Fibroblast of peridontal ligament (primary cell): ENCODE data around the gene AIF1L.

Experiments used
- DNase-seq: peaks from one replicate; pipeline ENCODE4 v3.0.0-alpha.2; 2010; ENCODE audit errors: extremely low read depth

AIF1L gene

DNA sequence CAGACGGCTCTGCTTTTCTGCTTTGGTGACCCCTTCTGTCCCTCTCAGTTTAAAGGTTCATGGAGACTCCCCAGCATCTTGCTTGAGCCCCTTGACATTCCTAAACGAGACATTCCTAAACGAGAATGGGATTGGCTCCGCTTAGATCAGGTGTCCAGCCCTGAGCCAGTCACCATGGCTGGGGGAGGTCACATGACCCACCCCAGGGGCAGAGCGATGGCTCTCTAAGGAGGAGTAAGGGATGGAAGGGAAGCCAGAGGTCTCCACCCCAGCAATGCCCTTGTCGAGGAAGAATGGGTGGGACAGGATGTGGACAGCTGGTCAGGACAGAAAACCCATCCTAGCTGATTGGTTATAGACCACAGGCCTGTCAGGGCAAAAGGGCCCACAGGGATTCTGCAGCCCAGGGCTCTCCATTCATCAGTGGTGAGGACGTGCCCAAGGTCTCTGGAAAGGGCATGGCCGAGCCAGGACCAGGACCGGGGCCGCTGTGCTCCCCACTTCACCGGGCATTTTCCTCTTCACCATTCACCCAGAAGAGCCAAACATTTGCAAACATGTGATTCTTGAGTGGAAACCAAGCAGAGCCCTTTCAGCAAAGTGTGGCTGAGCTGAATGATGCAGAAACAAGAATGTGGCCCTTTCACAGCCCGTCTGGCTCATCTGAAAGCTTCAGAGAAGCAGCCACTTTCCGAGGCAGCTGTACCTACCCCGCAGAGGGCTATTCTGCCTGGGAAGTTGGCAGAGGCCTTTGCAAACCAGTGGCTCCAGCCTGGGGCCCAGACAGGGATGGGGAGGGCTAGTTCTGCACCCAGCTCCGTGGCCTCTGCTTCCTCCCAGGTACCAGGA, 19.8 kb upstream of the AIF1L start:
- DNase-seq = no peak

DNA sequence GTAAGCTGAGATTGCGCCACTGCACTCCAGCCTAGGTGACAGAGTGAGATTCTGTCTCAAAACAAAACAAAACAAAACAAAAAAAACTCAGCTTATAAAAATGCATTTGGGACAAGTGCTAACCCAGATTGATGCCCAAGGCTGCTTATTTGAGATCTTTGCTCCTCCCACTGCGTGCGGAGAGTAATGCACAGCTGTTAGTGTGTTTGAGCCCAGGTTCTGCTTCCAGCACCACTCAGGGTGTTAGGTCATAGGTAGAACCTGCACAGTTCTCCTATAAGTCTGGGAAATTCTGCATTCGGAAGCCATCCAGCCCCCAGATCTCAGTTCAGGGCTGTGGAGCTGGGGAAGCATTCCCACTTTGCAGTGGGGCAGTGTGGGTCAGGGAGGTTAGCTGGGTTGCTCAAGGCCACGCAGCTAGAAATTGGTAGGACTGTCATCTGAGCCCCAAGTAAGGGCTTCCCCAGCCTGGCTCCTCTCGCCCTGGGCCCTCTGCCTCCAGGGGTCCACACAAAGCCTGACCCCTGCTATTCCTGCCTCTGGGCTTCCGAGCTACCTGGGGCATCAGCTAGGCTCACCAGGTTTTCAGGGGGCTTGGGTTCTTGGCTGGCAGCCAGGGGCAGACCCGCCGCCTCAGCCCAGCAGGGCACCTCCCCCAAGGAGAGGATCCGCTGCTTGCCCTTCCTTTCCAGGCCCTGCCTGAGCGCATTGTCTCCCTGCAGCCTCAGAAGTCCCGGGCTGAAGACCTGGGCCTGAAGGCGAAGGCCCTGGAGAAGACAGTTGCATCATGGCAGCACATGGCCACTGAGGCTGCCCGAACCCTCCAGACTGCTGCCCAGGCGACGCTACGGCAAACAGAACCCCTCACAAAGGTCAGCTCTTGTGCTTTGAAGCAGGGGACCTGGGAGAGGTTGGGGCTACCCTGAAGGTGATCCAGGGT, 17.6 kb upstream of the AIF1L start:
- no peak for DNase-seq

DNA sequence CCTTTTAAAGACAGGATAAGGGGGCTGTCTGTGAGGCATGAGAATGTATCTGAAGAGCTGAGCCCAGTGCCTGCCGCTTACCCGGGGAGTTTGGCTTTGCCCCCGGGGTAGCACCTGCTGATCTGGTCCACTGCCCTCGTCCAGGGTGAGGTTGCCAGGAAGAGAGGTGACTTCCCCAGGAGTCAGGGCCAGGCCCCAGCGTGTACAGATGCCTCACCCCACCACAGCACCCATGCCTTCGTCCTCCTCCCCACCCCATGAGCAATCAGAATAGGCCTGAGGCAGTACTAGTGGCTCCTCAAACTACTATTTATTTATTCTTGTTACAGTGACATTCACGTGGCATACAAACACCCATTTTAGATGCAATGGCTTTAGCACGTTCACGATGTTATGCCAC, 15.7 kb upstream of the AIF1L start:
- DNase-seq = no peak

DNA sequence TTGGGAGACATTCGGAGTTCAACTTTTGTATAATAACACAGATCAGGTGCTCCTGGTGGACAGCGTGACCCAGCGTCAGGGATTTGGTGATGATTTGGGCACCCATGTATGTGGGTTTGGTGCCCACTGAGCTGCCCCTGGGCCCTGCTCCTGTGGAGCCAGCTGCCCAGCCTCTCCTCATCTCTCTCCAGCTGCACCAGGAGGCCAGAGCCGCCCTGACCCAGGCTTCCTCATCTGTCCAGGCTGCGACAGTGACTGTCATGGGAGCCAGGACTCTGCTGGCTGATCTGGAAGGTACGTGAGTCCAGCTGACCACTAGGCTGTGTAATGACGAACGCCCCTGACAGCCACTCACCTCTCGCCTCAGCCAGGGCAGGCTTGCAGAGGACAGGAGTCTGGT, 14.5 kb upstream of the AIF1L start:
- DNase-seq = no peak

DNA sequence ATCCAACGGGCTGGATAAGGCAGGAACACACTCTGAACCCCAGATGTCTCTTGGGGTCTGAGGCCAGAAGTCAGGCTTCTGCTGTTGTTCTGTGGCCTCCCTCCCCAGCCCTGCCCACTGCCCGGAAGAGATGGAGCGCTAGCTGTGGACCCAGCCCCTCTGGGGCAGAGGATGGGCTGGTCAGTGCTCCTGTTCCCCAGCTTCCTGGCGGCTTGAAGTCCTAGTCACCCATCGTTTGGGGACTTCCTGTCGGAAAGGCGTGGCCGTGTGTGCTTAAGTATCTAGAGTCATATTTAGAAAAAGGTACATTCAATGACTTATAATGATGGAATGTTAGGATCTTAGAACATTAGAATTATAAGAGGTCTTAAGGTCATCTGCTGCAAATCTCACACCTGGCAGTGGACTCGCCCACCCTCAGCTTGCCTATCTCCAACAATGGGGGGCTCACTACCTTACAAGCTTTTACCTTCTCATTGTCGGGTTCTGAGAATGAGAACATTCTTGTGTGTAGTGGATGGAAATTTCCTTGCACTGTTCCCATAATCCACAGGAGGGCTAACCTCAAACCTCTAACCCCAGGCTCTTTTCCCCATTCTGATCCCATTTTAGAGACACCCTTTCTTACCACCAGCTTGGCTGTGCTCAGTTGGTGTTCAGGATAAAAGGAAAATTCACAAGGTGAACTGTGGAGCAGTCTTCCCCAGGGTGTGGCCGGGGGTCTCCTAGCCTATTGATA, 13.4 kb upstream of the AIF1L start:
- no peak for DNase-seq

DNA sequence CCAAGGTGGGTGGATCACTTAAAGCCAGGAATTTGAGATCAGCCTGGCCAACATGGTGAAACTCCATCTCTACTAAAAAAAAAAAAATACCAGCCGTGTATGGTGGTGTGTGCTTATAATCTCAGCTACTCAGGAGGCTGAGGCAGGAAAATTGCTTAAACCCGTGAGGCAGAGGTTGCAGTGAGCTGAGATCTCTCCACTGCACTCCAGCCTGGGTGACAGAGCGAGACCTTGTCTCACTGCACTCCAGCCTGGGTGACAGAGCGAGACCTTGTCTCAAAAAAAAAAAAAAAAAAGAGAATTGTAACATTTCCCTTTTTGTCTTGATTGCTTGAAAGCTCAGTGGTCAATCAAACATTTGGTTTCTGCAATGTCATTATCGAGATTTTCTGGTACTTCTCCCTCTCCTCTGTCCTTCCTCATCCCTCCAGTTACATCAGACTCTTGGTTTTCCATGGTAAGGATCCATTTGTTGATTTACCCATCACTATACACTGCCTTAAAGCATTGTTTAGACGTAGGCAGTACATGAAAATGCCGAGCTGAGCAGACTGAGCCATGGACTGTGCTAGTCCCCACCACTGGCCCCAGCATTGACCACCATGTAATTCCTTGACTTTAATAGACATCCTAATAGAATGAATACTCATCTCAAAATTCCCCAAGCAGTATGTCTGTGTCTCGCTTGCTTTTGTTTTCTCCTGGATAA, 11.5 kb upstream of the AIF1L start:
- DNase-seq = no peak

DNA sequence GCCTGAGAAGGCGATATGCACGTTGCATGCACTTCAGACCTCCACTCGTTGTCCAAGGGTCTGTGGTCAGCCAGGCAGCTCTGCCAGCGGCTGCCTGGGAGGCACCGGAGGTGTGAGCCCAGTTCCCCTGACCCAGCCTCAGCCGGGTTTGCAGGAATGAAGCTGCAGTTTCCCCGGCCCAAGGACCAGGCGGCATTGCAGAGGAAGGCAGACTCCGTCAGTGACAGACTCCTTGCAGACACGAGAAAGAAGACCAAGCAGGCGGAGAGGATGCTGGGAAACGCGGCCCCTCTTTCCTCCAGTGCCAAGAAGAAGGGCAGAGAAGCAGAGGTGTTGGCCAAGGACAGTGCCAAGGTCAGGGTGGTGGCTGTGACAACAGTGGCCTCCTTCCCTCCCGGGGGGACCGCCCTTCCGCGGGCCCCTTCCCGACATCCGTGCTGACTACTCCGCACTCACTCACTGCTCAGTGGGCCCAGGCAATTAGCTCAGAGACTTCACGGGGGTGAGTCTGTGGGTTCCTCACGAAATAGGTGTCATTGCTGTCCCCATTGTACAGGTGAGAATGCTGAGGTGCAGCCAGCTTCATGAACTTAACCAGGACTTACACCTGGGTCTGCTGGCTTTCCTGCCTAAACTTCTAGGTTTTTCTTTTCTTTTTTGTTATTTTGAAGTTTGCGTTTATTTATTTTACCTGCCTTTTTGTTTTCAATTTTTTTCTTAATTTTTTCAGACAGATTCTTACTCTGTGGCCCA, 10.8 kb upstream of the AIF1L start:
- no peak for DNase-seq

DNA sequence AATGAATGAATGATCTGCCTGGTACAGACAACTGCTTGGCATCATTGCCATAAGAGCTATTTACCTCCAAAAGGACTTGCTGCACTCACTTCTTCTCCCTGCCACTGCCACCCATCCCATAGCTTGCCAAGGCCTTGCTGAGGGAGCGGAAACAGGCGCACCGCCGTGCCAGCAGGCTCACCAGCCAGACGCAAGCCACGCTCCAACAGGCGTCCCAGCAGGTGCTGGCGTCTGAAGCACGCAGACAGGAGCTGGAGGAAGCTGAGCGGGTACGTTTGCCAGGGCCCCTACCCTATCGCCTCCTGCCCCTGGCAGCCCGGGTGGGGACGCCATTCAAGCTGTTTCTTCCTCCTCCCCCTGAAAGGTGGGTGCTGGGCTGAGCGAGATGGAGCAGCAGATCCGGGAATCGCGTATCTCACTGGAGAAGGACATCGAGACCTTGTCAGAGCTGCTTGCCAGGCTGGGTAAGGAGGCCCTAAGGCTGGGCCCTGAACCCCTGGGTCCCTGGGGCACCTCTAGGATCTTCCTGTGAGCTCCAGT, 8.9 kb upstream of the AIF1L start:
- no peak for DNase-seq

DNA sequence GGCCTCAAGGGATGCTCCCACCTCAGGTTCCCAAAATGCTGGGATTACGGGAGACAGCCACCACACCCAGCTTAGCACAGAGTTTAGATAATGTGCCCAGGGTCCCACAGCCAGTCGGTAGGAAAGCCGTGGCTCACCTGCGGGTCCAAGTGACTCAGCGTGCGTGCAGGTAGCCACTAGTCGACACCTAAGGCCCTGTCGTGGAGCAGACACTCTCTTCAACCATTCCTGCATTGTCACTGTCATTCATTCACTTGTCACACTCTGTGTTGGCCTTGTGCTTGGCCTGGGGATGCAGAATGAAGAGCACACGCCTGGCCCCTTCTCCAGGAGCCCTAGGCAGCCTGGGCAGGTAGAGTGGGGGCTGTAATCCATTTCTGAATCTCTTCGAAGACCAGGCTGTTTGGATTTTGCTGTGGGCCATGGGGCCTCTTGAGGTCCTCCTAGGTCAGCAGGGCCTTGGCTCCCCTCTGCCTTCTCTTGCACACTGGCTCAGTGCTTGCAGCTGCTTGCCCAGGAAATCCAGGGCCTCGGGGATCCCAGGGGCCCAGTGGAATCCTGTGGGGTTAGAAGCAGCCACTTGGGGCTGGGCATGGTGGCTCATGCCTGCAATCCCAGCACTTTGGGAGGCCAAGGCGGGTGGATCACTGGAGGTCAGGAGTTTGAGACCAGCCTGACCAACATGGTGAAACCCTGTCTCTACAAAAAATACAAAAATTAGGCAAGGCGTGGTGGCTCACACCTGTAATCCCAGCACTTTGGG, 6.1 kb upstream of the AIF1L start:
- no peak for DNase-seq

DNA sequence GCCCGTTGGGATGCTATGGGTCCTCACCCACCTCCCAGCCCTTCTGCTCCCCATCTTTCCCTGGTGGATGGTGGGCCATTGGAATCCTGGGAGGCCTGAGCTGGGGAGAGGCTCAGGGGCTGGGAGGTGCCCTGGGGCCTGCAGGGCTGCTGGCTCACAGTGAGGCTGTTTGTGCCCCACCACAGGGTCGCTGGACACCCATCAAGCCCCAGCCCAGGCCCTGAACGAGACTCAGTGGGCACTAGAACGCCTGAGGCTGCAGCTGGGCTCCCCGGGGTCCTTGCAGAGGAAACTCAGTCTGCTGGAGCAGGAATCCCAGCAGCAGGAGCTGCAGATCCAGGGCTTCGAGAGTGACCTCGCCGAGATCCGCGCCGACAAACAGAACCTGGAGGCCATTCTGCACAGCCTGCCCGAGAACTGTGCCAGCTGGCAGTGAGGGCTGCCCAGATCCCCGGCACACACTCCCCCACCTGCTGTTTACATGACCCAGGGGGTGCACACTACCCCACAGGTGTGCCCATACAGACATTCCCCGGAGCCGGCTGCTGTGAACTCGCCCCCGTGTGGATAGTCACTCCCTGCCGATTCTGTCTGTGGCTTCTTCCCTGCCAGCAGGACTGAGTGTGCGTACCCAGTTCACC, 4.9 kb upstream of the AIF1L start:
- DNase-seq = no peak

DNA sequence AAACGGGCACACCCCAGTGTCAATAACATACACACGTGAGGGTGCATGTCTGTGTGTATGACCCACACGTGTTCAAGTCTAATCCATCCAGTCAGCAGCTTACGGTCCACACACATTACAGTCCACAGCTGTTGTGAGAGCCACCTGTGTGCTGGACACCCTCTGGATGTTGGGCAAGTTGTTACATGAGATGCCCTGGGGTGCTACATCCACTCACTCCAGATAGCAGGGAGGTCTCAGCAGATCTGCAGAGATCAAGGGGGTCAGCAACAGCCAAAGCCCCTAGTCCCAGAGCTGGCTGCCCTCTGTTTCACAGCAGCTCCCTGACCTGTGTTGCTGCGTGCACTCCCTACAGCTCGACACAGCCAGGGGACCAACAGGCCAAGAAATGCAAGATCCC, 4.3 kb upstream of the AIF1L start:
- no peak for DNase-seq

DNA sequence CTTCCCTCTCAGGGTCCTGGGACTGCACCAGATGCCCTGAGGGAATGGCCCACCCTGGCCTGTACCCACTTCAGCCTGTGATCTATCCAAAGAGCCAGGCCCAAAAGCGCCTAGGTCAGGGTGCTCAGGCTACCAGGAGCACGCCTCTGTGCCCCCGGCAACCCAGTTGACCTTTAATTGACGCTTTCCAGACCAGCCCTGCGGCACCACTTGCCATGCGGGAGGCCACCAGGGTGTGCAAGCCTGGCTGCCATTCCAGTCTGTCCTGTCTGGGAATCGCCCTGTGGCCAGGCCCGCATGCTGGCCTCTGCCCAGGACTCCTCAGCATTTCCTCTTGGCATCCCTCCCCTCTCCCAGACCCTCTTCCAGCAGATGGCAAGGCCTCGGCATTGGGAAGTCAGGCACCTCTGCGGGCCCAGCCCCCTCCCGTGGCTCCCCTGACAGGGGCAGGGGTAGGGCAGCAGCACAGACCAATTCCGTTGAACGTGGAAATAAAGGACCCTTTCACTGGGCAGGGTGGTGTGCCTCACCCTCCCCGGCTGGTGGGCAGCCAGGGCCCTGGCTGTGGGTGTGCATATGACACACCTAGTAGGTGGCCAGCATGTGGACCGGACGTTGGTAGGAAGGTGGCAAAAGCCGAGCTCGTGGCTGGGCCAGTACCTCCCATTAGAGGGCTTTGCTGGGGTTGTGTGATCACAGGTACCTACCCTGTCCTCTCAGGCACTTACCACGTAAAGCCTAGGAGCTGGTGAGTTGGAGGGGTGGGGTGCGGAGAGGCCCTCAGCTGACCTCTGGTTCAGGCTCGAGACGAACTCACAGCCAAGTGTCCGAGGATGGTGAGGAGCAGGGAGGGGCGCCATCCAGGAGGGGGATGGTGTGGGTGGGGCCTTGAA, 3.5 kb upstream of the AIF1L start:
- no peak for DNase-seq

DNA sequence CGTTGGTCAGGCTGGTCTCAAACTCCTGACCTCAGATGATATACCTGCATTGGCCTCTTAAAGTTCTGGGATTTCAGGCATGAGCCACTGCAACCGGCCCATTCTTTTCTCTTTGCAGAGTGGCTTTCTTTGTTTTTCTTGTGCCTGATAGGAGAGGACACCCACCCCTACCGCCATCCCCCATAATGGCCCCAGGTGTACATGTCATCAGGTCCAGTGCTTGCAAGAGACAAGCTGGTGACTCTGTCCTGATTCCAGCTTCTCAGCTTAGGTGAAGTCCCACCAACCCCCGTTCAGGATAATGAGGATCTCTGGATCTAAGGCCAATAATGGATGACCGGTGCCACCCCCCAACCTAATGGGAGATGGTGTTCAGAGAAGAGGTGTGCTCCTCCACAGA, 2.3 kb upstream of the AIF1L start:
- no peak for DNase-seq

DNA sequence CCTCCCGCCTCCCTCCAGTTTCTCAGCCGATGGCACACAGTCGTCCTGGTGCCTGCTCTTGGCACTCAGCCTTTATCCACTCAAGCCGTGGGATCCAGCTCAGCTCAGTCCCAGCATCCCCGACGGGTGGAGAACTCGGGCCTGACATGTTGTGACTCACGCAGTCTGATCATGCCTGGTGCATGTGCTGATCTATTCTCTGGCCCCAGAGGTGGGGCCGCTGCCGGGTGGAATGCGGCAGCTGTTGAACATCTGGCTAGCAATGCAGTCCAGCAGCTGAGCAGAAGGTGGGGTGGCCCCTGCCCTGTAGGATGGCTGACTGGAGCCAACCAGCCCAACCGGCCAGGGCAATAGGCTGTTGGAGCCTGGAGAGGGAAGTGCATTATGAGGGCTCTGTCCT, 1.7 kb upstream of the AIF1L start:
- DNase-seq = peak; percentile 51

DNA sequence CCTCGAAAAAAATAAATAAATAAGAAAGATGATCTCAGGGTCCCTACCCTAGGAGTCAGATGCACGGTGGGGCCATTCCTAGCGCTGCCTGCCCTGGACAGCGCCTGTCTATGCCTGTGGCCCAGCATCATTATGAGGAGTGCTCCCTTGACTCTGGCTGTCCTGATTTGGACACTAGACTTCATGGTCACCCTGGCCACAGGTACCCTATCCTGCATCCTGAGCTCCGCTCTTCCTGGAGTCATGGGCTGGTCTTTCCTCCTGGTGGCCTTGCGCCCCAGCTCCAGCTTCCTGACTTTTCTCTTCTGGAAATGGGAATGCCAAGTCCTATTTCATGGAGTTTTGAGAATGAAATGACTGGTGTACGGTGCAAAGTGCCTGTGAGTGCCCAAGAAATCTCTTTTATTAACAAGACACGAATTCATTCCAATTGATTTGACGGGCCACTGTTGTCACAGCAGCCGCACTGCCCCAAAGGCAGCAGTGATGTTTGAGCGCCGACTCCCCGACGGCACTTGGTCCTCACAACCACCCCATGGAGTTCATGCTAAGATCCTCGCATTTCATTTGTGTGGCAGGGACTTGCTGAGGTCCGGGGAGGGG, 564 bp upstream of the AIF1L start:
- no peak for DNase-seq

DNA sequence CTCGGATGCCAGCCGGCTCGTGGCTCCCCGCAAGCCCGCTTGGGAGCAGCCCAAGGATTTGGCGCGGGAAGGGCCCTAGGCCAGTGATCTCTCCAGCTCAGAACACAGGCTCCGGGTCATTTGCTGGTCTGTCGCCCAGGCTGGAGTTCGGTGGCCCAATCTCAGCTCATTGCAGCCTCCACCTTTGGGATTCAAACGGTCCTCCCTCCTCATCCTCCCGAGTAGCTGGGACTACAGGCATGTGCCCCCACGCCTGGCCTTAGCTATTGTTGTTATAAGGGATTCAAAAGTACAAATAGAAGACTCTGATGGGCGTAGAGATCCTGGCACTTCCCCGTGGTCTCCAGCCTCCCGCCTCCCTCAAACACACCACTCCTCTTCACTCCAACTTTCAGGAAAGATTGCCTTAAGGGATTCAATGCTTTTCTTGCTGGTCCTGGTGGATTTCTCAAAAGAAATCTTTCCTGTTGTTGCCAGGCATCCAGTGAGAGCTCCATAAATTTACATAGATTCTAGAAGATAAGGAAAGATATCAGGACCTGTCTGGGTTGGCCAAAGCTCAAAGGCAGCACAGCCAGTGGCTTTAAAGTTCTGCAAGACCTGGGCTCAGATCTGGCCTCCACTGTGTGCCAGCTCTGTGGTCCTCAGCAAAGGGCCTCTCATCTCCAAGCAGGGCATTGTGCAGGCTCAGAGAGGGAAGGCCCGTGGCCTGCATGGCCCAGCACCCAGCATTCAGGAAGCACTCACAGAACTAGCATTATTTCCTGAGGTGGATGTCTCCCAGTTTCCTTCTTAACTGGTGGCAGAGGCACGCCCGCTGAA, 1.0 kb downstream of the AIF1L start:
- DNase-seq = no peak

DNA sequence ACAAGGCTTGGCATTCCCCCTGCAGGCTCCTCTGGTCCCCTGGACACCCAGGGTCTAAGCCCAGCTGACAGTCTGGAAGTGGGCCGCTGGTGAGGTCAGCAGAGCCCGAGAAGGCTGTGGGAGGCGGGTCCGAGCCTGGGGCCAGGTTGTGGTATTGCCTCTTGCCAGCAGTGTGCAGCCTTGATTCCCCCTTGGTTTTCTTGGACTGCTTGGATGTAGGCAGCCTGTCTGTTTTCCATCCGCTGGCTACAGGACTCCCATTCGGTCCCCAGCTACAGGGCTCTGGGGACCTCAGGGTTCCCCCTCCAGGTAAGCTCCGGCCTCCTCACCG, 1.6 kb downstream of the AIF1L start:
- no peak for DNase-seq
